ENCODE results near the gene TCEANC2. TPM values are rescaled to one million over a fixed set of nuclear protein-coding genes. Genes with fewer than 3 reads are reported as not detected.

The TCEANC2 gene
- total RNA-seq, 1 experiment from 2014 or later = 5.3 TPM

GRCh38 chr1:54011316-54012007 is 41.9 kb upstream of the TCEANC2 start:
- H3K27me3 ChIP-seq (ENCODE audit: insufficient read depth, low read length) = no peaks in the 10 kb centered on the region
- H3K27ac Mint-ChIP-seq = no peak overlapping the region
- H3K4me2 ChIP-seq (ENCODE audit: insufficient read depth, insufficient read length, low read length) = no peak overlapping the region
- H3T11ph ChIP-seq (ENCODE audit: low read length) = no peak overlapping the region
- H3K9ac ChIP-seq (ENCODE audit: extremely low read depth, insufficient read length, low read length) = no peak overlapping the region
- WGBS (ENCODE audit: extremely low coverage, insufficient read length, low lambda C conversion rate) = no CpG with 5 or more reads among the region's 9 CpGs
- H3K9me3 ChIP-seq (ENCODE audit: control insufficient read depth, low read depth, low read length) = no peaks in the 10 kb centered on the region
- H2AK5ac ChIP-seq (ENCODE audit: insufficient read length, low read length) = no peak overlapping the region
- no peak overlapping the region for H4K8ac ChIP-seq (replicated peaks; ENCODE audit: insufficient read length, low read depth, low read length)
- no peak overlapping the region for H3K4ac ChIP-seq (ENCODE audit: low read depth, low read length)
- no peak overlapping the region for H2BK15ac ChIP-seq (ENCODE audit: low read depth, low read length)
- H3K79me2 ChIP-seq (ENCODE audit: insufficient read depth, low read length) = no peaks in the 10 kb centered on the region
- H3K79me1 ChIP-seq (ENCODE audit: insufficient read depth, low read depth, low read length, poor library complexity, severe bottlenecking) = no peaks in the 10 kb centered on the region
- no peak overlapping the region for H3K23ac ChIP-seq (ENCODE audit: insufficient read length, low read depth, low read length)
- no peak for DNase-seq
- H2BK120ac ChIP-seq (ENCODE audit: low read depth, low read length, poor library complexity, severe bottlenecking) = no peak overlapping the region
- no peak overlapping the region for H3K14ac ChIP-seq (ENCODE audit: insufficient read depth, low read length)
- no peaks in the 10 kb centered on the region for H4K20me1 ChIP-seq (ENCODE audit: control insufficient read depth, insufficient read depth, insufficient read length)
- TF ChIP-seq, protein P1, sequence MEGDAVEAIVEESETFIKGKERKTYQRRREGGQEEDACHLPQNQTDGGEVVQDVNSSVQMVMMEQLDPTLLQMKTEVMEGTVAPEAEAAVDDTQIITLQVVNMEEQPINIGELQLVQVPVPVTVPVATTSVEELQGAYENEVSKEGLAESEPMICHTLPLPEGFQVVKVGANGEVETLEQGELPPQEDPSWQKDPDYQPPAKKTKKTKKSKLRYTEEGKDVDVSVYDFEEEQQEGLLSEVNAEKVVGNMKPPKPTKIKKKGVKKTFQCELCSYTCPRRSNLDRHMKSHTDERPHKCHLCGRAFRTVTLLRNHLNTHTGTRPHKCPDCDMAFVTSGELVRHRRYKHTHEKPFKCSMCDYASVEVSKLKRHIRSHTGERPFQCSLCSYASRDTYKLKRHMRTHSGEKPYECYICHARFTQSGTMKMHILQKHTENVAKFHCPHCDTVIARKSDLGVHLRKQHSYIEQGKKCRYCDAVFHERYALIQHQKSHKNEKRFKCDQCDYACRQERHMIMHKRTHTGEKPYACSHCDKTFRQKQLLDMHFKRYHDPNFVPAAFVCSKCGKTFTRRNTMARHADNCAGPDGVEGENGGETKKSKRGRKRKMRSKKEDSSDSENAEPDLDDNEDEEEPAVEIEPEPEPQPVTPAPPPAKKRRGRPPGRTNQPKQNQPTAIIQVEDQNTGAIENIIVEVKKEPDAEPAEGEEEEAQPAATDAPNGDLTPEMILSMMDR (conservative IDR thresholded peaks at IDR 0.05) = no peak
- H3K4me1 ChIP-seq (ENCODE audit: insufficient read depth, low read length) = no peaks in the 10 kb centered on the region
- H4K5ac ChIP-seq (ENCODE audit: insufficient read length, low read depth, low read length) = no peak overlapping the region
- no peak overlapping the region for H3K18ac ChIP-seq (ENCODE audit: insufficient read length, low read depth, low read length)
- H2BK12ac ChIP-seq (ENCODE audit: insufficient read length, low read depth, low read length) = no peak overlapping the region
- no peak overlapping the region for H3K27ac ChIP-seq (ENCODE audit: insufficient read length, low read depth, low read length)
- H3K36me3 Mint-ChIP-seq (ENCODE audit: insufficient read depth in 1 of 3, low read depth in 3 of 3) = no peaks in the 10 kb centered on the region
- H2BK20ac ChIP-seq (ENCODE audit: low read depth, low read length, poor library complexity, severe bottlenecking) = no peak overlapping the region
- no peaks in the 10 kb centered on the region for H3K23me2 ChIP-seq (ENCODE audit: insufficient read length, low read depth, low read length, poor library complexity, severe bottlenecking)
- H3K56ac ChIP-seq (ENCODE audit: insufficient read length, low read depth, low read length) = no peak overlapping the region
- H3K27me3 Mint-ChIP-seq (ENCODE audit: low read depth) = peaks cover 1% of the 10 kb centered on the region
- no peak overlapping the region for H2AFZ ChIP-seq (ENCODE audit: low read length)
- no peak overlapping the region for H4K91ac ChIP-seq (ENCODE audit: insufficient read length, low read depth, low read length)
- H3K9me3 Mint-ChIP-seq = no peaks in the 10 kb centered on the region
- peaks cover 5 to 10% of the 10 kb centered on the region in 2 experiments for H3K4me1 Mint-ChIP-seq
- no peak overlapping the region for H2BK5ac ChIP-seq (ENCODE audit: insufficient read length, low read length)
- no peak overlapping the region for H3K4me3 Mint-ChIP-seq
